ENCODE data around the gene AIFM1.

AIFM1 gene

DNA sequence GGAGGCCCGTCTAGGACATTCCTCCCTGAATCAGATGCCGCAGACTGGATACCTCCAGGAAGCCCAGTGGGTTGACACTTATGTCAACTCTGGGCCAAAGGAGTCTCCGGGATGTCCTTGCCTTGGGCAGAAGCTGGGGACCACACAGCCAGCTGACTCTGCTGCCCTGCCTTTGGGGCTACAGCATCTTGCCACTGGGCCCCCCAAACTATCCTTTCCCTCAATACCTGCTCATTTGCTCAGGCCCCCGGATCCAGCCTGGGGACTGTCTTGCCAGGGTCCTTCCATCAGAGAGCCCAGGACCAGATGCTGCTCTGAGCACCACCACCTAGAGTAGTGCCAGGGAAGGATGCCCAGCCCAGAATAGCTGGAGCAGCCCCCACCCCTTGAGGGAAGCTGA, 25.2 kb upstream of the AIFM1 start:
- H3K4me3 ChIP-seq (ENCODE audit: low read depth, low read length) = no peak overlapping the region
- TF ChIP-seq, protein P1, sequence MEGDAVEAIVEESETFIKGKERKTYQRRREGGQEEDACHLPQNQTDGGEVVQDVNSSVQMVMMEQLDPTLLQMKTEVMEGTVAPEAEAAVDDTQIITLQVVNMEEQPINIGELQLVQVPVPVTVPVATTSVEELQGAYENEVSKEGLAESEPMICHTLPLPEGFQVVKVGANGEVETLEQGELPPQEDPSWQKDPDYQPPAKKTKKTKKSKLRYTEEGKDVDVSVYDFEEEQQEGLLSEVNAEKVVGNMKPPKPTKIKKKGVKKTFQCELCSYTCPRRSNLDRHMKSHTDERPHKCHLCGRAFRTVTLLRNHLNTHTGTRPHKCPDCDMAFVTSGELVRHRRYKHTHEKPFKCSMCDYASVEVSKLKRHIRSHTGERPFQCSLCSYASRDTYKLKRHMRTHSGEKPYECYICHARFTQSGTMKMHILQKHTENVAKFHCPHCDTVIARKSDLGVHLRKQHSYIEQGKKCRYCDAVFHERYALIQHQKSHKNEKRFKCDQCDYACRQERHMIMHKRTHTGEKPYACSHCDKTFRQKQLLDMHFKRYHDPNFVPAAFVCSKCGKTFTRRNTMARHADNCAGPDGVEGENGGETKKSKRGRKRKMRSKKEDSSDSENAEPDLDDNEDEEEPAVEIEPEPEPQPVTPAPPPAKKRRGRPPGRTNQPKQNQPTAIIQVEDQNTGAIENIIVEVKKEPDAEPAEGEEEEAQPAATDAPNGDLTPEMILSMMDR (IDR thresholded peaks at IDR 0.05; ENCODE audit: low read depth, low read length) = no peak

DNA sequence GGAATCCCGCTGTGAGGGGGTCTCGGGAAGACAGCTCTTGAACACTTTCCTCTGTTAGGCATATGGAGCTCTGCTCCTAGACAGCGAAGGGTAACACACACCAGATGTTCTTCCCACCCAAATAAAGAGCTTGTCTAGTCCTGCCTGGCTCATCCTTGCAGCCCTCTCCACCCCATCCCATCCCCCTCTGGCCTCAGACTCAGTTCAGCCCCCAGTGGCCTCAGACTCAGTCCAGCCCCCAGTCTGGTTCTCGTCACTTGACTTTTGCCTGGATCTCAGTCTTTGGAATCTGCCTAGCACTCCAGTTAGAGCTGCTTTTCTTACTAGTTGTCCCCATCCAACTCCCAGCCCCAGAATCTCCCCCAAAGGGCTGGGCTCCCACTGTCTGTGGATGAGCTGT, 21.0 kb upstream of the AIFM1 start:
- no peak overlapping the region for H3K4me3 ChIP-seq (ENCODE audit: low read depth, low read length)
- TF ChIP-seq, protein P1 (IDR thresholded peaks at IDR 0.05; ENCODE audit: low read depth, low read length) = no peak

DNA sequence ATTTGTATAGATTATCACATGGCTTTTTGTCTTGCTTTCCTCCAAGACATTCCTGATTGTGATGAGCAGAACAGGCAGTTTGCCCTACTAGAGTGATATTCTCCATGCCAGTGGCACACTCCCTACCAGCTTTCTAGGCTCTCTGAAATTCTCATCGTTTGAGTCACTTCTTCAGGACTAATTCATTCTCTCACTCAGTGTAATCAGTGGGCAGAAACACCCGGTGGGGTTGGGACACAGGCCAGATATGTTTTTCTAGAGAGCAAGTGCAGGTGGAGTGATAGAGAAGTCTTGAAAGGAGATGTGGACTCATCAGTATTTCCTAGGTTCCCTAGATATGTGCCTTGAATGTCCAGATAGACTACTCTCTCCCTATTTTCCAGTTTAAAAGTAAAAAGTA, 19.2 kb upstream of the AIFM1 start:
- TF ChIP-seq, protein P1 (IDR thresholded peaks at IDR 0.05; ENCODE audit: low read depth, low read length) = no peak
- H3K4me3 ChIP-seq (ENCODE audit: low read depth, low read length) = no peak overlapping the region

DNA sequence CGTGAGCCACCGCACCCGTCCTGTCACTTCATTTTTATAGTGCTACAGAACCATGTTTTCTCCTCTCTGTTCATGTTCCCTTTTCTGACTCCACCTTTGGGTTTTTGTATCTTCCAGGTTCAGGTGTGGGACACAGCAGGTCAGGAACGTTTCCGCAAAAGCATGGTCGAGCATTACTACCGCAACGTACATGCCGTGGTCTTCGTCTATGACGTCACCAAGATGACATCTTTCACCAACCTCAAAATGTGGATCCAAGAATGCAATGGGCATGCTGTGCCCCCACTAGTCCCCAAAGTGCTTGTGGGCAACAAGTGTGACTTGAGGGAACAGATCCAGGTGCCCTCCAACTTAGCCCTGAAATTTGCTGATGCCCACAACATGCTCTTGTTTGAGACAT, 18.5 kb upstream of the AIFM1 start:
- TF ChIP-seq, protein P1 (IDR thresholded peaks at IDR 0.05; ENCODE audit: low read depth, low read length) = no peak
- no peak overlapping the region for H3K4me3 ChIP-seq (ENCODE audit: low read depth, low read length)

DNA sequence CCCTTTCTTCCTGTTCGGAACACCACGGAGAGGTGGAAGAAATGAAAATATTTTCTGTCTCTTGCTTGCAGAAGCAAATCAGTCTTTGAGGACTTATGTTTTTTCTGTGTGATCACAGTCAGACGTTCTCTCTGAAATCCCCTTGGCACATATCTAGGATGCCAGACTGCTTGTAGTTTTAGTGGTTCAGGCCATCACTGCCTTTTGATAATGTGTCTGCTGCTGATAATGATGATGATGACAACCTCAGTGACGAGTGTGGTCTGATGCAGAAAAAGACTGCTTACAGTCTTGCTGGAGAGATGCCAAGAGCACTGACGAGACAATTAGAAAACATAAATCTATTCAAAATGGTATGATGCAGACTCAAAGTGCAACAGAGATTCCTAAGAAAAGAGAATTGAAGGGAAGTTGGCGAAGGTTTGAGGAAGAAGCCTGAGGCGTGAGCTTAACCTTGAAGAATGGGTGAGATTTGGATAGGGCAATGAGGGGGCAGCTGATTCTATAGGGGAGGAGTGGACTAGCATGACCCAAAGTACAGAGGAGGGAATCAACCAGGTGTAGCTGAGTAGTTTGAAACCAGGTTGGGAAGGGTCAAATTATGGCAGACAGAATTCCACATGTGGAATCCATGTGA, 14.1 kb upstream of the AIFM1 start:
- no peak overlapping the region for H3K4me3 ChIP-seq (ENCODE audit: low read depth, low read length)

DNA sequence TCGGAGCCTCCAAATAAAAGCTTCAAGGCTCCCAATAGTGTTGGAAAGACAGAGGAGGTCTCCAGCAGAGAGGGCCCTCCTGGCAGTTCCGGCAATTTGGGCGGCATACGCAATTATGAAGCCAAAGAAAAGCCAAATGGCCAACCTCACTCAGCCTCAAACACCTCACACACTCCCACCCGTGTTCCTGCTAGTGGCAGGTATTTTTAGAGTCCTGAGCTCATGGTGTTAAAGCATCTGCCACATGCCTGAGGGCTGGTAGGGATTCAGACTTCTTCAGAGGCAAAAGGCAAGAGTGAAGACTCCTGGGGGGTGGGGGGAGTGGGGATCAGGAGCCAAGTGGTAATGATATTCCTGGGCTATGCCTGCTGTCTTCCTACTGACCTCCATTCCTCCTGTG, 13.5 kb upstream of the AIFM1 start:
- H3K4me3 ChIP-seq (ENCODE audit: low read depth, low read length) = no peak overlapping the region
- TF ChIP-seq, protein P1 (IDR thresholded peaks at IDR 0.05; ENCODE audit: low read depth, low read length) = no peak

More for the DNA sequence above, 14.1 kb upstream of the AIFM1 start:
- TF ChIP-seq, protein P1 (IDR thresholded peaks at IDR 0.05; ENCODE audit: low read depth, low read length) = no peak

DNA sequence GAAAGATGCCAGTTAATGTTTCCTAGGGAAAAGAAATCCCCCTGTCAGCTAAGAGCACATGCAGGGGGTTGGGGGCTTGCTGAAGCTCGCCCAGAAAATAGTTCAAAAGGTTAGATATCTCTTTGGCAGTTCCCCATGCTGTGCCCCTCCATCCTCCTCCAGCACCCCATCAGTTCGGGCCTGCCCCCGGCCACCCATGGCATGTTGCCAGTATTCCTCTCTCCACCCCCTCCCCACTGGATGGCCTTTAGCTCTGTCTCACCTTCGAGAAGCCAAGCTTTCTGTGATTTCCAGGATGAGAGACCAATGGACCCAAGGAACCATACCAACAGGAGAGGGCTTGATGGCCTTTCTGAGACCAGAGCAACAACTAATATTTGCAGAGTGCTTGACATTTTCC, 11.3 kb upstream of the AIFM1 start:
- TF ChIP-seq, protein P1 (IDR thresholded peaks at IDR 0.05; ENCODE audit: low read depth, low read length) = no peak
- H3K4me3 ChIP-seq (ENCODE audit: low read depth, low read length) = no peak overlapping the region
